Epithelial cell of proximal tubule (primary cell): Measurements from ENCODE around the gene ZFP69B. TPM values are rescaled to one million over a fixed set of nuclear protein-coding genes. Genes with fewer than 3 reads are reported as not detected.

ENCODE experiments used
- DNase-seq: peaks from one replicate; pipeline ENCODE4 v3.0.0-alpha.2; 2011; ENCODE audit warnings: low read depth
- H3K4me3 ChIP-seq: 2 replicates; pipeline ENCODE4 v1.5.1; 2011; ENCODE audit warnings: low read depth, mild to moderate bottlenecking, low read length
- total RNA-seq: library from RNA; depleted of rRNA; stranded (reverse); fragments of >200 nt; gene quantifications from 2 replicates; pipeline ENCODE4 v1.2.3, GENCODE V29; 2015
- TF ChIP-seq, protein P1 (sequence below): conservative IDR thresholded peaks from 2 replicates; pipeline ENCODE4 v1.5.1; 2012; ENCODE audit warnings: low read depth, mild to moderate bottlenecking, low read length

Gene ZFP69B
- total RNA-seq, 1 donor from 2014 or later: 4.1 TPM

DNA sequence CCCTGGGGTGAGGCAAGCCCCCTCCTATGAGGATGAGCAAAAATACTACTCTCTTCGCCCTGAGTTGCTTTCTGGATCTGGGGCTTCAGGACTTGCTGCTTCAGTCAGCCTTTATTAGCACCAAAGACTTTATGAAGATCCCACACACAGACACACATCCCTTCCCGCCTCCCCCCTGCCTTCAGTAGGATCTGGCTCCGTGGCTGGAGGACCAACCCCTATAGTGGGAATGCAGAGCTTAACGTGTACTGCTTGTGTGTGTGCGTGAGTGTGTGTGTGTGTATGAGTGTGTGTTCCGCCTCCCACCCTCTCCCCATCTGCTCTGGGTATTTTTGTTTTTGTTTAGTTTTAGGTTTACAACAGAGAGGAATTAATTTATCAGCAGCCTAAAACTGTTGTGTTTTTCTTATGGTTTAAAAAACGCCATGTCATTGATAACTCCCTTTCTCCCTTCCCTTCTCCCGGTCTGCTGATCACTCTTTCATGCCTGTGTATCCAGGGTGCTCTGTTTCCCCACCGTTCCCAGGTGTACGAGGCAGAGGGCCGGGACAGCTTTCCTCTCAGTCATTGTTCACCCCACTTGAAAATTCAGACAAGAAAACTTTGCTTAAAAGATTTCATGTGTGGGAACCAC, 27.5 kb upstream of the ZFP69B start:
- TF ChIP-seq, protein P1, sequence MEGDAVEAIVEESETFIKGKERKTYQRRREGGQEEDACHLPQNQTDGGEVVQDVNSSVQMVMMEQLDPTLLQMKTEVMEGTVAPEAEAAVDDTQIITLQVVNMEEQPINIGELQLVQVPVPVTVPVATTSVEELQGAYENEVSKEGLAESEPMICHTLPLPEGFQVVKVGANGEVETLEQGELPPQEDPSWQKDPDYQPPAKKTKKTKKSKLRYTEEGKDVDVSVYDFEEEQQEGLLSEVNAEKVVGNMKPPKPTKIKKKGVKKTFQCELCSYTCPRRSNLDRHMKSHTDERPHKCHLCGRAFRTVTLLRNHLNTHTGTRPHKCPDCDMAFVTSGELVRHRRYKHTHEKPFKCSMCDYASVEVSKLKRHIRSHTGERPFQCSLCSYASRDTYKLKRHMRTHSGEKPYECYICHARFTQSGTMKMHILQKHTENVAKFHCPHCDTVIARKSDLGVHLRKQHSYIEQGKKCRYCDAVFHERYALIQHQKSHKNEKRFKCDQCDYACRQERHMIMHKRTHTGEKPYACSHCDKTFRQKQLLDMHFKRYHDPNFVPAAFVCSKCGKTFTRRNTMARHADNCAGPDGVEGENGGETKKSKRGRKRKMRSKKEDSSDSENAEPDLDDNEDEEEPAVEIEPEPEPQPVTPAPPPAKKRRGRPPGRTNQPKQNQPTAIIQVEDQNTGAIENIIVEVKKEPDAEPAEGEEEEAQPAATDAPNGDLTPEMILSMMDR: no peak
- H3K4me3 ChIP-seq: no peak overlapping the region
- no peak for DNase-seq

DNA sequence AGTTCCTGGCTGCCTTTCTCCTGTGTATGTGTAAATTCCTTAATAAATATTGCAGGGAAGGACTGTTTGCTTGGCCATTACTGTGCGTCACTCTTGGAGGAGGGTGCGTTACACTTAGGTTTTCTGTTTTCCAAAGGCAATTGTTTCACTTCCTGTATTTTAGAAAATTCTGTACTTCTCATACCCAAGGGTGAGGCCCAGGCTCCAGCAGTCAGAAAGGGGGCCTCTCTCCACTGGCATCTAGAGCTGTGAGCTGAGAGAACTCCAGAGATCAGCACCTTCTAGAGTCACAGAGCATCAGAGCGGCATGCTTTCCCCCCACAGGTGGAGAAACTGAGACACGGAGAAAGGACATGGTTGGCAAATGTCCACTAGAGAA, 27.0 kb upstream of the ZFP69B start:
- TF ChIP-seq, protein P1: no peak
- no peak for DNase-seq

DNA sequence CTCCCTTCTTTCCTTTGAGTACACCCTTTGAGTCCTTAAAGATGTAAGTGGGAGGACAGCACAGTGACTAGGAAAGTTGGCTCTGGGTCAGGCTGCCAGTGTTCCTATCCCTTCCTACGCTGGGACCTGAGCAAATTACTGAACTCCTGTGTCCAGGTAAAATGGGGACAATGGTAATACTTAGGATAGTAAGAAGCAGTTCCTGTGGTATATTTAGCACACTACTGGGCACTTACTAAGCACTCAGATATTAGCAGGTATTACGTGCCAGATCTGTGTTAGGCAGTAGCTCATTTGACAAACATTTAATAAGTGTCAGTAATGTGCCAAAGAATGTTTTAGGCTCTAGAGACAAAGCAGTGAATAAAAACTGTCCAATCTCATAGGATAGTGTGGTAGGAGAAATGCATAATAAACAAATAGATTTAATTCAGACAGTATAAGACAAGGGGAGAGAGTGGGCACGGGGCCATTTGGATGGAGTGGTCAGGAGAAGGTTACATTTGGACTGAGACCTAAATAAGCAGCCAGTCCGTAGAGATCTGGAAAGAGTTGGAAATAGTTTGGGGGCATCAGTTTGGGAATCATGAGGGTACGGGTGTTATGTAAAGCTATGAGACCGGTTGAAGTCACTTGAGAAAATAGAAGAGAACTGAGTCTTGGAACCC, 26.2 kb upstream of the ZFP69B start:
- no peak overlapping the region for H3K4me3 ChIP-seq
- TF ChIP-seq, protein P1: no peak
- DNase-seq: no peak

More for the DNA sequence above, 27.0 kb upstream of the ZFP69B start:
- no peak overlapping the region for H3K4me3 ChIP-seq

DNA sequence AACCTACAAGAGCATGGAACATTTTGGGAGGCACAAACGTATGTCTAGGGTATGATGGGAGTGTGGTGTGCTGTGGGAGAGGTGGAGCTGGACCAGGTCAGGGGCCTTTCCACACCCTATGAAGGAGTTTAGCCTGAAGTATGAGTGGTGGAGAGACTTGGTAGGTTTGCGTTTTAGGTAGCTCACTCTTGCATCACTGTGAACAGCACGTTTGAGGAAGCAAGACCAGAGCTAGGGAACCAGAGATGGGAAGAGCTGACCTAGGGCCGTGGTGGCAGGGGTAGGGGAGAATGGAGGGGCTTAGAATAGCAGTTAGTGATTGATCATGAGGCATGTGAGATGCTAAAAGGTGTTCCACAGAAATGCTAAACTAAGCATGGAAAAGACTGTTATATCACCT, 25.1 kb upstream of the ZFP69B start:
- DNase-seq: no peak
- TF ChIP-seq, protein P1: no peak
- no peak overlapping the region for H3K4me3 ChIP-seq

DNA sequence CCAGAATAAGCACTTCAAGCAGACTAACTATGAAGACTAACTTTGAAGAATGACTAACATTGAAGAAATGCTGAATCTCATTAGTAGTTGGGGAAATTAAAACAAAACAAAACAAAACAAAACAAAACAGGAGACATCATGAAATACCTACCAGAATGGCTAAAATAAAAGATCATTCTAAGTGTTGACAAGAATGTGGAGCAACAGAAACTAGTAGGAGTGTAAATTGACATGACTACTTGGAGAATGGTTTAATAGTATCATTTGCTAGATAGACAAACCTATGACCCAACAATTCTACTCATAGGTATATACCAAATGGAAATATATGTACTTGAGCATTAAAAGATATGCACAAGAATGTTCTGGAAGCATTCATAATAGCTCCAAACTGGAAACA, 18.9 kb upstream of the ZFP69B start:
- DNase-seq: no peak
- TF ChIP-seq, protein P1: no peak
- H3K4me3 ChIP-seq: no peak overlapping the region

DNA sequence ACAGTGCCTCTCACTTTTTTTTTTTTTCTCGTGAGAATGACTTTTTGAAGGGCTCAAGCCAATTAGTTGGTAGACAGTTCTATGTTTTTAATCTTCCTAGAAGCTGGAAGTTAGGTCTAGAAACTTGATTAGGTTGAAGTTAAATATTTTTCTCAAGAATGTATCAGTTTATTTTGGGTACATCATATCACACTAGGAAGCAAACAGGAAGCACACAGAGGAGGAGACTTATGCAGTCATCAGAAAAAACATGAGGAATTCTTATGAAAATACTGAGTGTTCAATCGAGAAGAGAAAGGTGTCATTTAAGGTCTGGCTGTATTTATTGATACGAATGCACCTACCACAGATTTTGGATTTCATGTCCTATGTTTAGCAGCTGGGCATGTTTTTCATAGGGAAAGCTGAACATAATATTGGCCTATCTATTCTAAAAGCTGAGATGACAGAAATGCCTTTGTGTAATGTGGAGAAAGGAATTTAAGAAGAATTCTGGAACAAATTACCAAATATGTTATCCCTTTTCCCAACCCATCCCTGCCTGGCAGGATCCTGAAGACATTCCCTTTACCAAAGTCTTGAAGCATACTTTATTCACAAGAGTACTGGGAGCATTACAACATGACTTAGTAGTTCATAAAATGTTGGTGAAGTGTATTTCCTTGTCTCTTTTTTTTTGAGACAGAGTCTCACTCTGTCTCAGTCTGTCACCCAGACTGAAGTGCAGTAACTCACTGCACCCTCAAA, 17.5 kb upstream of the ZFP69B start:
- no peak for DNase-seq
- TF ChIP-seq, protein P1: no peak
- H3K4me3 ChIP-seq: no peak overlapping the region

DNA sequence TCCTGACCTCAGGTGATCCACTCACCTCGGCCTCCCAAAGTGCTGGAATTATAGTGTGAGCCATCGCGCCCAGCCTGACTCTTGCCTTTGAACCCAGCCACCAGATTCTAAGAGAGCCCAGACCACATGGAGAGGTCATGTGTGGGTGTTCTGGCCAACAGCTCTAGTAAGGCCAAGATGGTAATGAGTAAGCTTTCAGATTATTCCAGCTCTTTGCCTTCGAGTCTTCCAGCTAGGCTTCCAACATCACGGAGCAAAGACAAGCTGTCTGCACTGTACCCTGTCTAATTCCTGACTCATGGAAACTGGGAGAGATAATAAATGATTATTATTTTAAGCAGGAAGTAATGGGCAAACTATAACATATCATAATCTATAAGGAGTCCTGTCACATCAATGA, 14.8 kb upstream of the ZFP69B start:
- DNase-seq: no peak
- TF ChIP-seq, protein P1: no peak
- no peak overlapping the region for H3K4me3 ChIP-seq
